Liver (tissue), 5 donors: Measurements from ENCODE around the gene LRIG1. TPM values are rescaled to one million over a fixed set of nuclear protein-coding genes. Genes with fewer than 3 reads are reported as not detected.

Source experiments
- JUND ChIP-seq, 2 donors: IDR thresholded peaks; 2 replicates each; pipeline ENCODE4 v1.6.1; 2016; ENCODE audit warnings: antibody characterized with exemption in 2 of 2
- REST ChIP-seq: IDR thresholded peaks from 2 replicates; pipeline ENCODE4 v1.6.1; 2016; ENCODE audit warnings: antibody characterized with exemption, mild to moderate bottlenecking
- YY1 ChIP-seq: IDR thresholded peaks from 2 replicates; pipeline ENCODE4 v1.6.1; 2016; ENCODE audit warnings: antibody characterized with exemption, mild to moderate bottlenecking
- polyA plus RNA-seq, 2 donors: library from polyadenylated mRNA; stranded (reverse) in 1 of 2; unstranded in 1 of 2; fragments of 200-250 nt in 1 of 2; fragments of >200 nt in 1 of 2; fragmentation: Nextera tagmentation in 1 of 2; extraction: Ambion mirVana in 1 of 2; gene quantifications; one replicate each; pipeline versions ENCODE4 v1.2.1 to v1.2.3, GENCODE V29; 2013 to 2015
- total RNA-seq, 2 donors: library from RNA; depleted of rRNA; stranded (reverse); fragments of >200 nt; gene quantifications; one replicate each; pipeline ENCODE4 v1.2.3, GENCODE V29; 2014
- donor health status: healthy.
- donor health status: healthy.
- donor health status: healthy.

Gene LRIG1
- total and polyA plus RNA-seq, 4 donors, result 9.4 to 48.9 (median 12.9) TPM

GRCh38 chr3:66335671-66336070 is 165.2 kb downstream of the LRIG1 start (continued):
- TF ChIP-seq REST (no peak), YY1 (no peak), JUND (IDR thresholded peaks at IDR 0.05) (no peak)
